WERI-Rb-1 (cell line): ENCODE data around the gene PLAA.

Experiments
- DNase-seq: peaks from one replicate; pipeline ENCODE4 v3.0.0-alpha.2; 2020
- H3K27ac ChIP-seq: fragments of 250-450 bp; sonication (Bioruptor Pico); 2 replicates; pipeline ENCODE4 v1.5.1; 2020; ENCODE audit warnings: mild to moderate bottlenecking, moderate library complexity
- H3K27me3 ChIP-seq: fragments of 250-450 bp; sonication (Bioruptor Pico); 2 replicates; pipeline ENCODE4 v1.5.1; 2021; ENCODE audit warnings: mild to moderate bottlenecking, low read depth, moderate library complexity; ENCODE audit not compliant: insufficient read depth, severe bottlenecking
- H3K36me3 ChIP-seq: fragments of 250-450 bp; sonication (Bioruptor Pico); 2 replicates; pipeline ENCODE4 v1.5.1; 2020; ENCODE audit warnings: mild to moderate bottlenecking, moderate library complexity
- H3K4me3 ChIP-seq: 2 replicates; pipeline ENCODE4 v1.5.1; 2011; ENCODE audit warnings: low read depth, mild to moderate bottlenecking, control low read depth, low read length
- H3K9me3 ChIP-seq: fragments of 250-450 bp; sonication (Bioruptor Pico); 2 replicates; pipeline ENCODE4 v1.5.1; 2021; ENCODE audit warnings: mild to moderate bottlenecking, moderate library complexity; ENCODE audit not compliant: severe bottlenecking
- TF ChIP-seq, protein P1 (sequence below): IDR thresholded peaks from 2 replicates; pipeline ENCODE4 v1.5.1; 2011; ENCODE audit warnings: low read depth, mild to moderate bottlenecking, control low read depth, inconsistent platforms, low read length

The PLAA gene

DNA sequence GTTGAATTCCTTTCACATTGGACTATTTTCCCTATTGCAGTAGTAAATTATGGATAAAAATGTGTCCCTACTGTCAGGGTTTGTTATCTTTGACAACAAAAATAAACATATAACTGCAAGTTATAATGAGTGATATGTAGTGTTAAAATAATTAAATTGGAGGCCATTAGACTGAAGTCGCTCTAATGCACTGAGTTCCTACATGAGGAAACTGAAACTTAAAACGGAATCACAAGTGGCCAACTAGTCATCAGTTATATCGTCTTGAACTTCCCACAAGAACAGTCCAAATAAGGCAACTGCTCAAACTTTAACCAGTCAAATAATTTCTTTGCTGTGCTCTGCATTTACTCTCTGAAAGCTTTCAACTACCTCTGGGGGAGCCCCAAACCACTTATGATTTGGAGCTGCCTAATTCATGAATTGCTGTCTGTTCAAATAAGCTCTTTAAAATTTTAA, 7.0 kb upstream of the PLAA start:
- no peaks in the 10 kb centered on the region for H3K36me3 ChIP-seq
- no peak overlapping the region for H3K4me3 ChIP-seq
- no peak overlapping the region for H3K27ac ChIP-seq
- no peaks in the 10 kb centered on the region for H3K9me3 ChIP-seq
- DNase-seq = no peak
- TF ChIP-seq, protein P1, sequence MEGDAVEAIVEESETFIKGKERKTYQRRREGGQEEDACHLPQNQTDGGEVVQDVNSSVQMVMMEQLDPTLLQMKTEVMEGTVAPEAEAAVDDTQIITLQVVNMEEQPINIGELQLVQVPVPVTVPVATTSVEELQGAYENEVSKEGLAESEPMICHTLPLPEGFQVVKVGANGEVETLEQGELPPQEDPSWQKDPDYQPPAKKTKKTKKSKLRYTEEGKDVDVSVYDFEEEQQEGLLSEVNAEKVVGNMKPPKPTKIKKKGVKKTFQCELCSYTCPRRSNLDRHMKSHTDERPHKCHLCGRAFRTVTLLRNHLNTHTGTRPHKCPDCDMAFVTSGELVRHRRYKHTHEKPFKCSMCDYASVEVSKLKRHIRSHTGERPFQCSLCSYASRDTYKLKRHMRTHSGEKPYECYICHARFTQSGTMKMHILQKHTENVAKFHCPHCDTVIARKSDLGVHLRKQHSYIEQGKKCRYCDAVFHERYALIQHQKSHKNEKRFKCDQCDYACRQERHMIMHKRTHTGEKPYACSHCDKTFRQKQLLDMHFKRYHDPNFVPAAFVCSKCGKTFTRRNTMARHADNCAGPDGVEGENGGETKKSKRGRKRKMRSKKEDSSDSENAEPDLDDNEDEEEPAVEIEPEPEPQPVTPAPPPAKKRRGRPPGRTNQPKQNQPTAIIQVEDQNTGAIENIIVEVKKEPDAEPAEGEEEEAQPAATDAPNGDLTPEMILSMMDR = no peak
- no peaks in the 10 kb centered on the region for H3K27me3 ChIP-seq

DNA sequence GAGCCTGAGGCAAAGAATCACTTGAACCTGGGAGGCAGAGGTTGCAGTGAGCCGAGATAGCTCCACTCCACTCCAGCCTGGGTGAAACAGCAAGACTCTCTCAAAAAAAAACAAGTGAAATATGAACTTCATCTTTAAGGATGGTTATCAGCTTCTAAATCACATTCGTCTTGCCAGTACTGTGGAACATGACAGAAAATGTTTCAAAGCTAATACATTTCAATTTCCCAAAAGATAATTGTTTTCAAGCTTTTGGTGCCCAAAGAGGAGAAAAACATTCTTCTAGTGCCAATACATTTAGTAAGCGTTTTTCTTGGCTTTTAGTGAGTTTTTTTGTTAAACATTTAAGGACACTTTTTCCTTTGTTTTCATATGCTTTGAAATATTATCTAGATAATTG, 4.8 kb upstream of the PLAA start:
- TF ChIP-seq, protein P1 = no peak
- Histone ChIP-seq H3K9me3 (no peaks in the 10 kb centered on the region), H3K4me3 (no peak overlapping the region), H3K27ac (no peak overlapping the region), H3K36me3 (peaks cover 5% of the 10 kb centered on the region), H3K27me3 (no peaks in the 10 kb centered on the region)
- DNase-seq = no peak

DNA sequence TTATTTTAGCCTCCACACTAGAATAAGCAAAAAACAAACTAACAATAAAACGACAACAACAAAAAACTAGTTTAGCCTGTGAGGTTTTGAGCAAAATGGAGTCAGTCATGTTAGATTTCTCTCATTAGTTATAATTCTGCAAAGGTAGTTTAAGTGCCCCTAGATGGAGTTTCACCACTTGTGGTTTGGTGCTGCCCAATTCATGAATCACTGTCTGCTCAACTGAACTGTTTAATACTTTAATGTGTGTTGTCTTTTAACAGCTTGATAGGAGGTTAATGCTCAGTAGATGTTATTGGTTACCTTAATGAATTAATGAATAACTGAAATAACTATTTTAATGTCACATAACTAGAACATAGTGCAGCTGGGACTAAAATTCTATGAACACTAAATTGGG, 3.5 kb upstream of the PLAA start:
- no peak for DNase-seq
- no peak overlapping the region for H3K27ac ChIP-seq
- no peak overlapping the region for H3K4me3 ChIP-seq
- TF ChIP-seq, protein P1 = no peak
- H3K27me3 ChIP-seq = no peaks in the 10 kb centered on the region
- H3K36me3 ChIP-seq = peaks cover 6% of the 10 kb centered on the region
- H3K9me3 ChIP-seq = no peaks in the 10 kb centered on the region

- DNase-seq = no peak
- Histone ChIP-seq H3K36me3 (peaks cover 8% of the 10 kb centered on the region), H3K27ac (no peak overlapping the region), H3K27me3 (no peaks in the 10 kb centered on the region), H3K9me3 (no peaks in the 10 kb centered on the region), H3K4me3 (no peak overlapping the region)
- TF ChIP-seq, protein P1 = no peak
These were observed 2.6 kb upstream of the PLAA start for GRCh38 chr9:26949637-26950069.

GRCh38 chr9:26947736-26948135, 694 bp upstream of the PLAA start:
- TF ChIP-seq, protein P1 = no peak
- Histone ChIP-seq H3K36me3 (peaks cover 13% of the 10 kb centered on the region), H3K27me3 (no peaks in the 10 kb centered on the region), H3K4me3 (peak overlapping the region; percentile 90), H3K27ac (peak overlapping the region; percentile 97), H3K9me3 (no peaks in the 10 kb centered on the region)
- DNase-seq = no peak

GRCh38 chr9:26945591-26945990, 1.5 kb downstream of the PLAA start:
- Histone ChIP-seq H3K27me3 (no peaks in the 10 kb centered on the region), H3K27ac (no peak overlapping the region), H3K9me3 (no peaks in the 10 kb centered on the region), H3K36me3 (peaks cover 13% of the 10 kb centered on the region), H3K4me3 (peak overlapping the region; percentile 90)
- TF ChIP-seq, protein P1 = no peak
- no peak for DNase-seq
